CD14-positive monocyte (primary cell): ENCODE data around the gene BANK1. TPM values are rescaled to one million over a fixed set of nuclear protein-coding genes. Genes with fewer than 3 reads are reported as not detected.

ENCODE experiments used
- DNase-seq, 3 donors: peaks; one replicate each; pipeline ENCODE4 v3.0.0-alpha.2; 2011 to 2022
- H2AFZ ChIP-seq: 2 replicates; pipeline ENCODE4 v1.6.0; 2012; ENCODE audit warnings: mild to moderate bottlenecking, low read depth, low read length, inconsistent platforms; ENCODE audit not compliant: insufficient read depth, poor library complexity, severe bottlenecking
- H3K27ac ChIP-seq, 2 donors: 1 replicate in 1 of 2; 2 replicates in 1 of 2; pipeline ENCODE4 v1.5.1; 2012 to 2013; ENCODE audit warnings: low read length in 2 of 2, control low read depth in 1 of 2, inconsistent platforms in 1 of 2, low read depth in 1 of 2, mild to moderate bottlenecking in 1 of 2
- H3K27me3 ChIP-seq, 2 donors: one replicate each; pipeline versions ENCODE4 v1.6.0 to v1.6.1; 2011 to 2013; ENCODE audit warnings: low read length in 2 of 2; ENCODE audit not compliant: control insufficient read depth in 2 of 2, insufficient read depth in 2 of 2
- H3K36me3 ChIP-seq, 2 donors: replicated peaks in 1 of 2; 1 replicate in 1 of 2; 2 replicates in 1 of 2; pipeline versions ENCODE4 v1.5.1 to v1.6.1; 2012 to 2013; ENCODE audit warnings: low read length in 2 of 2, control low read depth in 1 of 2, inconsistent platforms in 1 of 2, mild to moderate bottlenecking in 1 of 2; ENCODE audit not compliant: insufficient read depth in 2 of 2, control insufficient read depth in 1 of 2
- H3K4me1 ChIP-seq, 2 donors: 1 replicate in 1 of 2; 2 replicates in 1 of 2; pipeline versions ENCODE4 v1.5.1 to v1.6.1; 2012 to 2013; ENCODE audit warnings: low read length in 2 of 2, control low read depth in 1 of 2, inconsistent platforms in 1 of 2, mild to moderate bottlenecking in 1 of 2, moderate library complexity in 1 of 2; ENCODE audit not compliant: insufficient read depth in 2 of 2, control insufficient read depth in 1 of 2
- H3K4me2 ChIP-seq: replicated peaks from 2 replicates; pipeline ENCODE3; 2012; ENCODE audit warnings: low read length, moderate library complexity, mild to moderate bottlenecking; ENCODE audit not compliant: poor library complexity, severe bottlenecking; ENCODE audit errors: extremely low read depth
- H3K4me3 ChIP-seq, 3 experiments: fragments of 200-600 bp in 1 of 3; sonication (generic) in 1 of 3; replicated peaks in 1 of 3; 1 replicate in 2 of 3; 2 replicates in 1 of 3; pipeline ENCODE4 v1.5.1; 2011 to 2013; ENCODE audit warnings: low read length in 3 of 3, mild to moderate bottlenecking in 3 of 3, control low read depth in 2 of 3, low read depth in 2 of 3, inconsistent platforms in 1 of 3, moderate library complexity in 1 of 3
- H3K79me2 ChIP-seq: 2 replicates; pipeline ENCODE4 v1.6.0; 2012; ENCODE audit warnings: mild to moderate bottlenecking, control low read depth, inconsistent platforms, low read length, moderate library complexity; ENCODE audit not compliant: insufficient read depth
- H3K9ac ChIP-seq: 2 replicates; pipeline ENCODE4 v1.6.0; 2017; ENCODE audit warnings: low read length, mild to moderate bottlenecking; ENCODE audit not compliant: insufficient read depth, poor library complexity, severe bottlenecking
- H3K9me3 ChIP-seq, 2 donors: replicated peaks in 1 of 2; 1 replicate in 1 of 2; 2 replicates in 1 of 2; pipeline versions ENCODE4 v1.5.1 to v1.6.1; 2012 to 2013; ENCODE audit warnings: low read length in 2 of 2, control low read depth in 1 of 2; ENCODE audit not compliant: control insufficient read depth in 1 of 2, insufficient read depth in 1 of 2
- H4K20me1 ChIP-seq: 2 replicates; pipeline ENCODE4 v1.6.0; 2012; ENCODE audit warnings: mild to moderate bottlenecking, low read length, control low read depth, moderate library complexity; ENCODE audit not compliant: insufficient read depth
- H3K27ac Mint-ChIP-seq, 7 donors: one replicate each; pipeline ENCODE4 v1.8.0; 2020; ENCODE audit warnings: mild to moderate bottlenecking in 7 of 7, mixed read lengths in 7 of 7, moderate library complexity in 6 of 7, inconsistent platforms in 2 of 7
- H3K27me3 Mint-ChIP-seq, 3 donors: one replicate each; pipeline ENCODE4 v1.8.0; 2021 to 2022; ENCODE audit warnings: low read depth in 3 of 3, mild to moderate bottlenecking in 3 of 3, mixed read lengths in 3 of 3, moderate library complexity in 3 of 3, inconsistent platforms in 1 of 3
- H3K36me3 Mint-ChIP-seq, 2 donors: one replicate each; pipeline ENCODE4 v1.8.0; 2020; ENCODE audit warnings: mixed read lengths in 2 of 2, inconsistent platforms in 1 of 2, mild to moderate bottlenecking in 1 of 2
- H3K4me1 Mint-ChIP-seq: one replicate; pipeline ENCODE4 v1.8.0; 2020; ENCODE audit warnings: mild to moderate bottlenecking, mixed read lengths
- H3K4me3 Mint-ChIP-seq, 2 donors: one replicate each; pipeline ENCODE4 v1.8.0; 2020; ENCODE audit warnings: mild to moderate bottlenecking in 2 of 2, mixed read lengths in 2 of 2, moderate library complexity in 1 of 2
- H3K9me3 Mint-ChIP-seq, 7 donors: one replicate each; pipeline ENCODE4 v1.8.0; 2020 to 2022; ENCODE audit warnings: mixed read lengths in 7 of 7, mild to moderate bottlenecking in 6 of 7, moderate library complexity in 6 of 7, inconsistent platforms in 2 of 7
- WGBS: methylation state at CpG from one replicate; pipeline ENCODE4 v1.1.5; 2013; ENCODE audit warnings: missing lambda C conversion rate; ENCODE audit not compliant: insufficient coverage; 5-methylcytosine and 5-hydroxymethylcytosine counted together
- intact Hi-C, 2 donors: fragments of 100-400 bp; cut with micrococcal nuclease; formaldehyde crosslinking; loops; one replicate each; pipeline versions ENCODE4 v1.15.0 to v1.15.1; 2023
- polyA plus RNA-seq, 3 donors: library from polyadenylated mRNA; depleted of rRNA in 1 of 3; unstranded in 2 of 3; stranded (reverse) in 1 of 3; fragments of 300-500 nt in 2 of 3; fragments of >200 nt in 1 of 3; fragmentation: Illumina TruSeq in 2 of 3; gene quantifications; 1 replicate in 2 of 3; 2 replicates in 1 of 3; pipeline ENCODE4 v1.2.3, GENCODE V29; 2012 to 2021
- TF ChIP-seq, protein P1 (sequence below): fragments of 200-600 bp; IDR thresholded peaks from one replicate; pipeline ENCODE4 v1.8.0; 2022; ENCODE audit warnings: antibody characterized with exemption, mild to moderate bottlenecking

BANK1 gene
- polyA plus RNA-seq, 3 donors, result 2.6 to 5.2 (median 2.9) TPM

DNA sequence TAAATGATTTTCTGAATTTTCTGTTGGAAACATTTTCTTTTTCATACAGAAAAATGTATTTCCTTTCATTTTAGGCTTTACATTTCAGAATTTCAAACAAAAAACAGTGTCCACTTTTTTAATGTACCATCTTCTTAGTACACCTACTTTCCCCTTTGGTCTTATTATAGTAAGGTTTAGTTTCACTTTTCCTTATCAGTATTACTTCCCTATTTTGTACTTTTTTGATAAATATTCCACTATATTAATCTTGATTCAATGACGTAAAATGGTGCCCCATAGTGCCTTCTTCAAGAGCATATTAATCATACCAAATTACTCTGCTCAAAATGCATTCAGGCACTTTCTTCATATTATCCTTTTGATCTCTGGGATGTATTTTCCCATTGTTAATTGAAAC lies 52.5 kb downstream of the BANK1 start:
- H3K36me3 Mint-ChIP-seq, result no peaks in the 10 kb centered on the region
- peaks cover 0 to 6% (median 2%) of the 10 kb centered on the region in 7 donors for H3K9me3 Mint-ChIP-seq
- no CpG with 5 or more reads among the region's 1 CpG for WGBS
- Histone ChIP-seq H3K9me3 (peaks cover 0 to 3% of the 10 kb centered on the region in 2 donors), H3K4me3 (no peak overlapping the region), H3K27me3 (no peaks in the 10 kb centered on the region), H3K9ac (no peak overlapping the region), H3K4me2 (no peak overlapping the region), H3K36me3 (no peaks in the 10 kb centered on the region), H2AFZ (no peak overlapping the region), H3K79me2 (no peaks in the 10 kb centered on the region), H3K4me1 (no peaks in the 10 kb centered on the region), H3K27ac (no peak overlapping the region), H4K20me1 (no peaks in the 10 kb centered on the region)
- H3K27ac Mint-ChIP-seq, result no peak overlapping the region
- H3K4me3 Mint-ChIP-seq, result no peak overlapping the region
- TF ChIP-seq, protein P1, sequence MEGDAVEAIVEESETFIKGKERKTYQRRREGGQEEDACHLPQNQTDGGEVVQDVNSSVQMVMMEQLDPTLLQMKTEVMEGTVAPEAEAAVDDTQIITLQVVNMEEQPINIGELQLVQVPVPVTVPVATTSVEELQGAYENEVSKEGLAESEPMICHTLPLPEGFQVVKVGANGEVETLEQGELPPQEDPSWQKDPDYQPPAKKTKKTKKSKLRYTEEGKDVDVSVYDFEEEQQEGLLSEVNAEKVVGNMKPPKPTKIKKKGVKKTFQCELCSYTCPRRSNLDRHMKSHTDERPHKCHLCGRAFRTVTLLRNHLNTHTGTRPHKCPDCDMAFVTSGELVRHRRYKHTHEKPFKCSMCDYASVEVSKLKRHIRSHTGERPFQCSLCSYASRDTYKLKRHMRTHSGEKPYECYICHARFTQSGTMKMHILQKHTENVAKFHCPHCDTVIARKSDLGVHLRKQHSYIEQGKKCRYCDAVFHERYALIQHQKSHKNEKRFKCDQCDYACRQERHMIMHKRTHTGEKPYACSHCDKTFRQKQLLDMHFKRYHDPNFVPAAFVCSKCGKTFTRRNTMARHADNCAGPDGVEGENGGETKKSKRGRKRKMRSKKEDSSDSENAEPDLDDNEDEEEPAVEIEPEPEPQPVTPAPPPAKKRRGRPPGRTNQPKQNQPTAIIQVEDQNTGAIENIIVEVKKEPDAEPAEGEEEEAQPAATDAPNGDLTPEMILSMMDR, result no peak
- peaks cover 2% of the 10 kb centered on the region for H3K4me1 Mint-ChIP-seq
- intact Hi-C loops, result no loop called here
- no peak for DNase-seq
- no peaks in the 10 kb centered on the region for H3K27me3 Mint-ChIP-seq

DNA sequence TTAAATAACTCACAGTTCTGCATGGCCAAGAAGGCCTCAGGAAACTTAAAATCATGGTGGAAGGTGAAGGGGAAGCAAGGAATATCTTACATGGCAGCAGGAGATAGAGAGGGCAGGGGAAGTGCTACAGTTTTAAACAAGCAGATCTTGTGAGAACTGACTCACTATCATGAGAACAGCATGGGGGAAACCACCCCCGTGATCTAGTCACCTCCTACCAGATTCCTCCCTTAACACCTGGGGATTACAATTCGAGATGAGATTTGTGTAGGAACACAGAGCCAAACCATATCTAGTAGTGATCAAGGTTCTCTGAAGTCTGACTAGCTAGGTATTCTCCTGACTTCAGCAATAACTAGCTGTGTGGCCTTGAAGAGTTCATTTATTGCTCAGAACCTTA lies 56.0 kb downstream of the BANK1 start:
- no peaks in the 10 kb centered on the region for H3K36me3 ChIP-seq
- no peaks in the 10 kb centered on the region for H3K27me3 ChIP-seq
- Mint-ChIP-seq H3K27me3 (peaks cover 0 to 5% (median 0%) of the 10 kb centered on the region in 3 donors), H3K27ac (no peak overlapping the region), H3K36me3 (no peaks in the 10 kb centered on the region), H3K4me3 (no peak overlapping the region), H3K4me1 (peaks cover 2% of the 10 kb centered on the region), H3K9me3 (peaks cover 0 to 6% (median 3%) of the 10 kb centered on the region in 7 donors)
- no peaks in the 10 kb centered on the region for H3K79me2 ChIP-seq
- no peak for DNase-seq
- no peak overlapping the region for H3K27ac ChIP-seq
- H2AFZ ChIP-seq, result no peak overlapping the region
- H3K9ac ChIP-seq, result no peak overlapping the region
- peaks cover 0 to 4% of the 10 kb centered on the region in 2 donors for H3K9me3 ChIP-seq
- no peak overlapping the region for H3K4me2 ChIP-seq
- H3K4me1 ChIP-seq, result no peaks in the 10 kb centered on the region
- no CpG with 5 or more reads among the region's 2 CpGs for WGBS
- H4K20me1 ChIP-seq, result no peaks in the 10 kb centered on the region
- intact Hi-C loops, result no loop called here
- no peak overlapping the region for H3K4me3 ChIP-seq
- TF ChIP-seq, protein P1, result no peak
